Activated CD4-positive, alpha-beta T cell treated with anti-CD3 and anti-CD28 coated beads for 24 hours (primary cell): ENCODE measurements around the gene SELENOO.
"Not testable (repeated sequence)": the region's sequence is repeated elsewhere in the genome, so short reads cannot be mapped to it uniquely, and the experiment has no call there.

Experiments used
- DNase-seq, 2 donors: peaks; one replicate each; pipeline ENCODE4 v3.0.0-alpha.2; 2020; ENCODE audit warnings: low read depth in 2 of 2

Gene SELENOO

GRCh38 chr22:50201191-50202129 is 649 bp downstream of the SELENOO start:
- DNase-seq = no peak

DNA sequence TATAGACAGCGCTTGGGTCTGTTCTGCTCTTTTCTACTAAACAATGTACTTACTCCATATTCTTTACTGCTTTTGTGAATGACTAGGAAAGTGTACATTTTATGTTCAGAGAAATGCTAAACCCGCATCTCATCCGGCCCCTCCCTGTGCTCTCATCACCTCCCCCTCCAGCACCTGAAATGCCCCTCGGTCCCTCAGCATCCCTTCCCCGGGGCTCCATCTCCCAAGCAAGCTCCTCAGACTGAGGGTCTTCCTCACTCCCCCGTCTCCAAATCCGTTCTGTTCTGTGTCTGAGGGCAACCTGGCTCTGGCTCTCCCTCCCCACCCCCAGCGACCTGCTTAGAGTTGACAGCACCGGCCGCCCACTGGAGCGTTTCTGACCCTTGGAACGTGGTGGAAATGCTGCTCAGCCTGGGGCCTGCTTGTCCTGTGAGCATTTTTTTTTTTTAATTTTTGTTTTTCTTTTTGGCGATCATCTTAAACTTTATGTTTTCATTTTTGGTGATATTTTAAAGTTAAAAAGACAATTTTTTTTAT is 1.4 kb downstream of the SELENOO start:
- DNase-seq = no peak

DNA sequence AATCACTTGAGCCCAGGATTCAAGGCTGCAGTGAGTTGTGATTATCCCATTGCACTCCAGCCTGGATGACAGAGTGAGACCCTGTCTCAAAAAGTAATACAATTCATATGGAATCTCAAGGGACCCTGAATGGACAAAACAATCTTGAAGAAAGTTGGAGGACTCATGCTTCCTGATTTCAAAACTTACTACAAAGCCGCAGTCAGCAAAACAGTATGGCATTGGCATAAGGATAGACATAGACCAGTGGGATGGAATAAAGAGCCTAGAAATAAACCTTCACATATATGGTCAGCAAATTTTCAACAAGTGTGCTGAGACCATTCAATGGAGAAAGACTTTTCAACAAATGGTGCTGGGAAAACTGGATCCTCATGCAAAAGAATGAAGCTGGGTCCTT is 2.5 kb downstream of the SELENOO start:
- DNase-seq = no peak

- DNase-seq = no peak
These were observed 3.8 kb downstream of the SELENOO start for GRCh38 chr22:50204571-50204970.

GRCh38 chr22:50204998-50205397 is 4.2 kb downstream of the SELENOO start:
- DNase-seq = not testable (repeated sequence)

- no peak for DNase-seq
These were observed 5.2 kb downstream of the SELENOO start for GRCh38 chr22:50205781-50206569.

GRCh38 chr22:50206599-50206998 is 5.8 kb downstream of the SELENOO start:
- DNase-seq = no peak

GRCh38 chr22:50207383-50208140 is 6.8 kb downstream of the SELENOO start:
- no peak for DNase-seq

GRCh38 chr22:50208430-50208938 is 7.7 kb downstream of the SELENOO start:
- DNase-seq = no peak

DNA sequence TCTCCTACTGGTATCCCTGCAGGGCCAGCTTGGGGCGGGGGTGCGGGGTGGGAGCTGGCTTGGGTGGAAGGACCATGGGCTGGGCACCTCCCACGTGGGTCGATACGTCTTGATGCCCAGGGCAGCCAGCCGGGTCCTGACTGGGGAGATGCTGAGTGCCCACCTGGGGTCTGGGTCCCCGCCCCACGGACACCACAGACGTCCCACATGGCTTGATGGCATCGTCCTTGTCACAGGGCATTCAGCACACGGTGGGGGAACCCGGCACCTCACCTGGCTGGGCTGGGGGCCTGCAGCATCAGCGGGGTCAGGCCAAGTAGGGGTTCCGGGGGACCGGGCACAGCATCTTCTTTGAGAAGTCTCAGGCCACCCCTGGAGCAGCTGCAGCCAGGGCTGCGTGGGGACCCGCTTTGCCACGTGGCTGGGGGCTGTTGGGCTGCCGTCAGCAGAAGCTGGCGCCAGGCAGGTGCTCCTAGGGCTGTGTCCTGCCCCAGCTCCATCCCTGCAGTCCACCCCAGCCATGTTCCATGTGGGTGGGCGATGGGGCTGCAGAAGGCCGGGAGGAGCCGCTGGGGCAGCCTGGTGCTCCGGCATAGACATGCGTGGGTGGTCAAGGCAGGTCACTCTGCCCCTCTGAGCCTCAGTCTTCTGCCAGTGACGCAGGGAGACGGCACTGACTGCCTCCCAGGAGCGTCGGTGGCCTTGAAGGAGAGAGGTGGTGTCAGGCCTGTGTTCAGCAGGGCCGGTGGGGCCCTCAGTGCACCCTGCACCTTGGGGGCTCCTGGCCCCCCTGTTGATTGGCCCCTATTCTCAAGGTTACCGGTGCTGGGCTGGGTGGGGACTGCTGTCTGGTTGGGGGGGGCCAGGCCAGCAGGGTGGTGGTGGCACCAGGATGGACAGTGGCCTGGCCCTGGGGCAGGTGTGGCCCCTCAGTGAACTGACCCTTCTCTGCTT is 8.4 kb downstream of the SELENOO start:
- DNase-seq = no peak

- DNase-seq = peak; percentile 53 to 58
These were observed 9.1 kb downstream of the SELENOO start for GRCh38 chr22:50209893-50210292.

- no peak for DNase-seq
These were observed 9.7 kb downstream of the SELENOO start for GRCh38 chr22:50210378-50211139.

- no peak for DNase-seq
These were observed 10.3 kb downstream of the SELENOO start for GRCh38 chr22:50211147-50211546.

DNA sequence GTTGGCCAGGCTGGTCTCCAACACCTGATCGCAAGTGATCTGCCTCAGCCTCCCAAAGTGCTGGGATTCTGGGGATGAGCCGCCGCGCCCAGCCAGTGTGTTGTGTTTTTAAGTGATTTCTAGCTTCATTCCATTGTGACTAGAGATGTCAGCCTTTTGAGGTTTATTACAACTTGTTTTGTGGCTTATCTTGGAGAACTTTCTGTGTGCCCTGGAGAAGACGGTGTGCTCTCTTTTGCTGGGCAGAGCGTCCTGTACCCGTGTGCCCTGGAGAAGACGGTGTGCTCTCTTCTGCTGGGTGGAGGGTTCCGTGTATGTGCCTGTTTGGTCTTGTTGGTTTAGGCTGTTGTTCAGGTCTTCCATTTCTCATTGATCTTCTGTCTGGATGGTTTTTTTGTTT is 12.5 kb downstream of the SELENOO start:
- no peak for DNase-seq

DNA sequence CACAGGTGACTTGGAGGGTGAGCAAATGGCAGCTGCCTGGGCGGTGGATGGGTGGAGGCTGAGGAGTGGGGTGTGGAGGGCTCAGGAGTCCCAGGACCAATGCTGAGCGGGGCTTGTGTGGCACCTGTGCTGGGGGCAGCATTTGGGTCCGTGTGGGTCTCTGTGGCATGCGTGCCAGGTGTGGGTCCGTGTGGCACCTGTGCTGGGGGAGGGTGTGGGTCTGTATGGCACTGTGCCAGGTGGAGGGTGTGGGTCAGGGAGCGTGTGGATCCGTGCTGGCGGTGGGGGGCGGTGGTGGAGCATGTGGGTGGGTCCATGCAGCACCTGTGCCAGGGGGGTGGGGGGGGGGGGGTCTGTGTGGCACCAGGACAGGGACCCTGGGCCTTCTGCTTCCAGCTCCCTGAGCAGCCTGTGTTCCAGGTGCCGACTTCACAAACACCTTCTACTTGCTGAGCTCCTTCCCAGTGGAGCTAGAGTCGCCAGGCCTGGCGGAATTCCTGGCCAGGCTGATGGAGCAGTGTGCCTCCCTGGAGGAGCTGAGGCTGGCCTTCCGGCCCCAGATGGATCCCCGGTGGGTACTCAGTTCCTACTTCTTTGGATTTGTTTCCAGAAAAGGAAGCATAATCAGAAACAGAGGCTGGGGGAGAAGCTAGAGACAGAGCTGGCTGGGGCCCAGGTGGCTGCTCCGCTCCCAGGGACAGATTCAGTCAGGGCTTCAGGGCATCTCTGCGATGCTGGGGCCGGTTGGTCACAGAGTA is 14.7 kb downstream of the SELENOO start:
- no peak for DNase-seq

DNA sequence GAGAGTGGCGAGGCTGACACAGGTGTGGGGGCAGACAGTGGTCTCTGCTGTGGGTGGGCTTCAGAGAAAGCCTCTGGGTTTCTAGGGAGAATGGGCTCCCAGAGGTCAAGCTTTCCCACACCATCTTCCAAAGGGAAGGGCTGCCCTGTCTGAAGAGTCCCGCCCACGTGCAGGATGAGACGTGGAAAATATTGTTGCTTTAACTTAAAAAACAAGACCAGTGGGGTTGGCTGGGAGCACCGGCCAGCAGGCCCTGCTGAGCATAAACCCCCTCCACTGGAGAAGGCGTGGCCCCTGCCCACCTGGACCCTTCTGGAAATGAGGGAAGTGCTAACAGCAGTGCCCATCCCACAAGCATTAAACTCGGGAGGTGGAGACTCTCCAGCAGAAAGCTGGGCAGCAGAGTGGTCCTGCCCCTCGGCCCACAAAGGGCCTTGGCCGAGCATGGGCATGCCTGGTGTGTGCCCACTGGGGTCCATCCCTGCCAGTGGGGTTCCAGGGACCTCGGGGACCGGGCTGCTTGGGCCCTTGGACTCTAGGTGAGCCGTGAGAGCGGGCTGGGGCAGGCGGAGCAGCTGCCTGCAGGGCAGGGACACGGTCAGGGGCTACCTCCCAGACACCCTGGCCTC is 15.4 kb downstream of the SELENOO start:
- DNase-seq = no peak

- DNase-seq = no peak
These were observed 16.1 kb downstream of the SELENOO start for GRCh38 chr22:50216684-50217520.
